ENCODE data around the gene CYP2R1.

- no peak for TF ChIP-seq HDAC2 (CRISPR knock-in tag; IDR thresholded peaks at IDR 0.05)
- no peak for TF ChIP-seq MYC (CRISPR knock-in tag; IDR thresholded peaks at IDR 0.05; ENCODE audit: borderline replicate concordance)
- TF ChIP-seq, protein P1, sequence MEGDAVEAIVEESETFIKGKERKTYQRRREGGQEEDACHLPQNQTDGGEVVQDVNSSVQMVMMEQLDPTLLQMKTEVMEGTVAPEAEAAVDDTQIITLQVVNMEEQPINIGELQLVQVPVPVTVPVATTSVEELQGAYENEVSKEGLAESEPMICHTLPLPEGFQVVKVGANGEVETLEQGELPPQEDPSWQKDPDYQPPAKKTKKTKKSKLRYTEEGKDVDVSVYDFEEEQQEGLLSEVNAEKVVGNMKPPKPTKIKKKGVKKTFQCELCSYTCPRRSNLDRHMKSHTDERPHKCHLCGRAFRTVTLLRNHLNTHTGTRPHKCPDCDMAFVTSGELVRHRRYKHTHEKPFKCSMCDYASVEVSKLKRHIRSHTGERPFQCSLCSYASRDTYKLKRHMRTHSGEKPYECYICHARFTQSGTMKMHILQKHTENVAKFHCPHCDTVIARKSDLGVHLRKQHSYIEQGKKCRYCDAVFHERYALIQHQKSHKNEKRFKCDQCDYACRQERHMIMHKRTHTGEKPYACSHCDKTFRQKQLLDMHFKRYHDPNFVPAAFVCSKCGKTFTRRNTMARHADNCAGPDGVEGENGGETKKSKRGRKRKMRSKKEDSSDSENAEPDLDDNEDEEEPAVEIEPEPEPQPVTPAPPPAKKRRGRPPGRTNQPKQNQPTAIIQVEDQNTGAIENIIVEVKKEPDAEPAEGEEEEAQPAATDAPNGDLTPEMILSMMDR (CRISPR knock-in tag; IDR thresholded peaks at IDR 0.05) = no peak
- TF ChIP-seq JUN (CRISPR knock-in tag; IDR thresholded peaks at IDR 0.05) = no peak
- no peak for TF ChIP-seq ZMAT3 (CRISPR knock-in tag; conservative IDR thresholded peaks at IDR 0.05)
- no peak for TF ChIP-seq JUNB (CRISPR knock-in tag; IDR thresholded peaks at IDR 0.05; ENCODE audit: borderline replicate concordance)
- no peak for TF ChIP-seq ZC3H4 (CRISPR knock-in tag; IDR thresholded peaks at IDR 0.05; ENCODE audit: borderline replicate concordance)
- no peak for TF ChIP-seq POLR2A (IDR thresholded peaks at IDR 0.05; ENCODE audit: insufficient read depth in 1 of 2, low read depth in 2 of 2, low read length in 2 of 2)
- no peak for TF ChIP-seq KDM3A (CRISPR knock-in tag; IDR thresholded peaks at IDR 0.05; ENCODE audit: low read depth)
- TF ChIP-seq EZH2 (conservative IDR thresholded peaks at IDR 0.05; ENCODE audit: low read depth, low read length) = no peak
Observed at GRCh38 chr11:14884667-14885273, 7.3 kb downstream of the CYP2R1 start.

Data from HepG2 (cell line).